Stomach (tissue), 4 donors: ENCODE measurements around the gene CACNA2D3.

Source experiments
- POLR2A ChIP-seq, 4 donors: fragments of 450-650 bp; IDR thresholded peaks; one replicate each; pipeline ENCODE4 v1.6.1; 2016; ENCODE audit warnings: antibody characterized with exemption in 4 of 4, control low read depth in 2 of 4, mild to moderate bottlenecking in 1 of 4, moderate library complexity in 1 of 4
- POLR2AphosphoS5 ChIP-seq, 3 donors: sonication (generic); formaldehyde crosslinking; IDR thresholded peaks; one replicate each; pipeline ENCODE4 v1.6.1; 2016; ENCODE audit warnings: antibody characterized with exemption in 3 of 3
- TF ChIP-seq, protein P1 (sequence below), 7 experiments: fragments of 450-650 bp in 4 of 7; fragments of 200-600 bp in 3 of 7; sonication (generic) in 3 of 7; IDR thresholded peaks; one replicate each; pipeline ENCODE4 v1.5.1; 2016 to 2019; ENCODE audit warnings: antibody characterized with exemption in 7 of 7, control low read depth in 2 of 7, mild to moderate bottlenecking in 1 of 7

DNA sequence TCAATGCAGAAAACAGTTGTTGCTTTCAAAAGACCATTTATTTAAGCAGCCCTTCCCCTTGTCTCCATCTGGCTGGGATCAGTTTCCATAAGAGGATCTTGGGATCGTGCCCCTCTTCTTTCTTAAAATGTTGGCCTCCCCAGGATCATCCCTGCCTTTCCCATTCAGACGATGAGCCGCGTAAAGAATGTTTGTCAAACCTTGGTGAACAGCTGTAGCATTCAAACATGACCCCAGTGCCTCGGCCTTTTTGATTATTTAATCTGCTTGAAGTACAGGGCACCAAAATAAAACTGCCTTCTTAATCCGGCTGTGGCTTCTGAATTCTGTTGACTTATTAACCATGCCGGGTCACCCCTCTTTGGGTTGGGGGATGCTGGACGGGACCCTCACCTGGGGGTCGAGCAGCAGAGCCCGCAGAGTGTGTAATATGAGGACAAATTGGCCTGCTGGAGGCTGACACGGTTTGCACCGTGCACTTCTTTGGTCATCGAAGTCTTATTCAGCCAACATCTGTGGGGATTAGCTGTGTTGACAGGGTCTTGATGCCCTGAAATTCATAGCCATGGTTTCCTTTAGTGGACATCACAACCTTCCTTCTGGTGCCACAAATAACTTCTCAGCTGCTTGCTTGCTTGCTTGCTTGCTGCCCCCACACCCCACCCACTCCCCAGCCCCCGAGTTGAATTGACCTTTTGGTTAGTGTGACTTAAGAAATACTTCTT, 805.9 kb downstream of the CACNA2D3 start, which contains the start of gene LRTM1:
- TF ChIP-seq, protein P1, sequence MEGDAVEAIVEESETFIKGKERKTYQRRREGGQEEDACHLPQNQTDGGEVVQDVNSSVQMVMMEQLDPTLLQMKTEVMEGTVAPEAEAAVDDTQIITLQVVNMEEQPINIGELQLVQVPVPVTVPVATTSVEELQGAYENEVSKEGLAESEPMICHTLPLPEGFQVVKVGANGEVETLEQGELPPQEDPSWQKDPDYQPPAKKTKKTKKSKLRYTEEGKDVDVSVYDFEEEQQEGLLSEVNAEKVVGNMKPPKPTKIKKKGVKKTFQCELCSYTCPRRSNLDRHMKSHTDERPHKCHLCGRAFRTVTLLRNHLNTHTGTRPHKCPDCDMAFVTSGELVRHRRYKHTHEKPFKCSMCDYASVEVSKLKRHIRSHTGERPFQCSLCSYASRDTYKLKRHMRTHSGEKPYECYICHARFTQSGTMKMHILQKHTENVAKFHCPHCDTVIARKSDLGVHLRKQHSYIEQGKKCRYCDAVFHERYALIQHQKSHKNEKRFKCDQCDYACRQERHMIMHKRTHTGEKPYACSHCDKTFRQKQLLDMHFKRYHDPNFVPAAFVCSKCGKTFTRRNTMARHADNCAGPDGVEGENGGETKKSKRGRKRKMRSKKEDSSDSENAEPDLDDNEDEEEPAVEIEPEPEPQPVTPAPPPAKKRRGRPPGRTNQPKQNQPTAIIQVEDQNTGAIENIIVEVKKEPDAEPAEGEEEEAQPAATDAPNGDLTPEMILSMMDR (IDR thresholded peaks at IDR 0.05) = no peak
- TF ChIP-seq POLR2A (IDR thresholded peaks at IDR 0.05) (no peak), POLR2AphosphoS5 (IDR thresholded peaks at IDR 0.05) (no peak)
